Measurements from ENCODE around the gene STMP1.

STMP1 gene

DNA sequence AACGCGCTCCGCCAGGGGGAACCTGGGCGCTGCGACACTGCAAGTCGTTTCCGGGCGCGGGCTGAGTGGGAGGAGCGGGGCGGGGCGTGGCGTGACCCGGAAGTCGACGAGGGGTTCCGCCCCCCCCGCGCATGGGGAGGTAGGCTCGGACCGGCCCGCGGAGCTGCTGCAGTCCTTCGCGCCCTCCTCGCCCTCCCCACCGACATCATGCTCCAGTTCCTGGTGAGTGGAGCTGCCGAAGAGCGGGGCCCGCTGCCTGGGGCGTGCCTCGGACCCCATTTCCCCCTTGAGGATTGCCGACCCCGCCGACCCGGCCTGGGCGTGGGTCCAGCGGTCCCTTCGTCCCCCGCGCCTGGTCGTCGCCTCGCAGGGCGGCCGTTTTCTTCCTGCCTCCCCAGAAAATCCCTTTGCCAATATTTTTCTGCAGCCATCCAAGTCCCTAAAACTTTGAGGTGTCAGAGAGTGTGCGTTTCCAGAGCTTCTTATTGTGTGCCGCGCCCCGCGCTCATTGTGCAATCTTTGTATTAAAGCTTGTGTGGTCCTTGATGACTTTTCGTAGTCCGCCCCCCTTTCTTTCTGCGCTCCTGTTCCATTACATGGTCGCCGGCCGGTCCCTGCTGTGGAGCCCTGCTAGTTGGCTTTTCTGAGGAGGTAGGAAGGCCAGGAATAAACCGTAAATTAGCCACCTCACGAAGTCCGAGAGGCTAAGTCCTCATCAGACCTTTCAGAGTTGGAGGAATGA lies at the start of gene STMP1:
STMP1 (plus strand) TSS at position 142 of the 742 bp plus-strand sequence.
- DNase-seq (ENCODE audit: low spot score): peak; percentile 95
- in situ Hi-C loops (cut with MboI; ENCODE audit: low pct_unique_long_range_greater_than_20kb, low sequenced_read_pairs, unreplicated experiment): no loop called here
- TF ChIP-seq, protein P1, sequence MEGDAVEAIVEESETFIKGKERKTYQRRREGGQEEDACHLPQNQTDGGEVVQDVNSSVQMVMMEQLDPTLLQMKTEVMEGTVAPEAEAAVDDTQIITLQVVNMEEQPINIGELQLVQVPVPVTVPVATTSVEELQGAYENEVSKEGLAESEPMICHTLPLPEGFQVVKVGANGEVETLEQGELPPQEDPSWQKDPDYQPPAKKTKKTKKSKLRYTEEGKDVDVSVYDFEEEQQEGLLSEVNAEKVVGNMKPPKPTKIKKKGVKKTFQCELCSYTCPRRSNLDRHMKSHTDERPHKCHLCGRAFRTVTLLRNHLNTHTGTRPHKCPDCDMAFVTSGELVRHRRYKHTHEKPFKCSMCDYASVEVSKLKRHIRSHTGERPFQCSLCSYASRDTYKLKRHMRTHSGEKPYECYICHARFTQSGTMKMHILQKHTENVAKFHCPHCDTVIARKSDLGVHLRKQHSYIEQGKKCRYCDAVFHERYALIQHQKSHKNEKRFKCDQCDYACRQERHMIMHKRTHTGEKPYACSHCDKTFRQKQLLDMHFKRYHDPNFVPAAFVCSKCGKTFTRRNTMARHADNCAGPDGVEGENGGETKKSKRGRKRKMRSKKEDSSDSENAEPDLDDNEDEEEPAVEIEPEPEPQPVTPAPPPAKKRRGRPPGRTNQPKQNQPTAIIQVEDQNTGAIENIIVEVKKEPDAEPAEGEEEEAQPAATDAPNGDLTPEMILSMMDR (IDR thresholded peaks at IDR 0.05; ENCODE audit: extremely low read depth, insufficient read depth, missing control alignments): peak; percentile 70

DNA sequence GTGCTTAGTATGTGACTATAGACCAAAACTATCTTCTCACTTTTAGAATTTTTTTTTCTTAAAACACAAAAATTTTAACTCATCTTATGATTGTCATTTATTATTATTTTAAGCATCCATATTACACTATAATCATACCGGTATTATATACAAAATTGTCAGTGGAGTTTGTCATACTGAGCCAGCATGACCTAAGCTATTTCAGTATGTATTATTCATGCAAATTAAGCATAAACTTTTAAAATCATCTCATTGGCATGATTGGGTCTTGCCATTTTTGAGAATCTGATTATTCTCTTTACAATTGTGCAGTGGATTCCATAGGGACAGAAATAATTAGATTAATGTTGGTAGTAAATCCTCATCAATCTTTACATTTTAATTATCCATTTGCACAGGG lies 46.2 kb upstream of the STMP1 start:
- TF ChIP-seq, protein P1 (IDR thresholded peaks at IDR 0.05; ENCODE audit: extremely low read depth, insufficient read depth, missing control alignments): no peak
- in situ Hi-C loops (cut with MboI; ENCODE audit: low pct_unique_long_range_greater_than_20kb, low sequenced_read_pairs, unreplicated experiment): loop anchor here (25.0 kb wide), 1 partner anchor 329 kb away; no protein-coding TSS in a partner anchor
- DNase-seq (ENCODE audit: low spot score): no peak

DNA sequence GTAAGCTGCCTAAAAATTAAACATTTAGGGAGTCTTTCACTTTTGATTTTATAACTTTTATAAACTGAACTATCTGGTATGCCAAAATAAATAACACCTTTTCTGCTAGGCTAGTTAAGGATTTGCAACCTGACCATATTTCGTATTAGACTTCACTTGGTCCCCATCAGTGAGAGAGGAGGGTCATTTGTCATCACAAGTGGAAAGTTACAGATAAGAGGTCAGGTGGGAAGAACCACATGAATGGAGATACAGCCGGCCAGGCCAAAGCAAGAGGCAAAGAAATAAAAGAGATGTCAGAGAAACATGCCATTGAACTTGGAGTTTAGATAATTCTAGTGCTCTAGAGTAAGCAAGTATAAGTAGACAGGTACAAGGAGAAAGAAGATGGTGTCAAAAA lies 44.5 kb upstream of the STMP1 start:
- TF ChIP-seq, protein P1 (IDR thresholded peaks at IDR 0.05; ENCODE audit: extremely low read depth, insufficient read depth, missing control alignments): no peak
- DNase-seq (ENCODE audit: low spot score): no peak
- in situ Hi-C loops (cut with MboI; ENCODE audit: low pct_unique_long_range_greater_than_20kb, low sequenced_read_pairs, unreplicated experiment): loop anchor here (25.0 kb wide), 1 partner anchor 330 kb away; no protein-coding TSS in a partner anchor

DNA sequence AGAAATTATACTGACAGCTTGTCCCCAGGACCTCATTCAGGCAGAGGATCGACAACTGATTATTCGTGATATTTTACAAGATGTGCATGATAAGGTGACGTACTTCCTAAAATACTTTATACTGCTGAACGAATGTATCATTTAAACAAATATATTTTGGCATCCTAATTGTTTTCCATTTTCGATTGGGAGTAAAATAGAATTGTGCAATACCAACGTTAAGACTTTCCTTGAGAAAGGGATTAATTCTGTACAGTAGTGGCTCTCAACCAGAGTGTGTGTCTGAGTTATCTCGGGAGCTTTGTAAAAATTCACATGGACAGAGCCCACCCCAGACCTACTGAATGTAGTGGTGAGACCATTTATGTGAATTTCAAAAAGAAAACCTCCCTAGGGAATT lies 43.8 kb upstream of the STMP1 start:
- DNase-seq (ENCODE audit: low spot score): no peak
- TF ChIP-seq, protein P1 (IDR thresholded peaks at IDR 0.05; ENCODE audit: extremely low read depth, insufficient read depth, missing control alignments): no peak
- in situ Hi-C loops (cut with MboI; ENCODE audit: low pct_unique_long_range_greater_than_20kb, low sequenced_read_pairs, unreplicated experiment): loop anchor here (25.0 kb wide), 1 partner anchor 331 kb away; no protein-coding TSS in a partner anchor

DNA sequence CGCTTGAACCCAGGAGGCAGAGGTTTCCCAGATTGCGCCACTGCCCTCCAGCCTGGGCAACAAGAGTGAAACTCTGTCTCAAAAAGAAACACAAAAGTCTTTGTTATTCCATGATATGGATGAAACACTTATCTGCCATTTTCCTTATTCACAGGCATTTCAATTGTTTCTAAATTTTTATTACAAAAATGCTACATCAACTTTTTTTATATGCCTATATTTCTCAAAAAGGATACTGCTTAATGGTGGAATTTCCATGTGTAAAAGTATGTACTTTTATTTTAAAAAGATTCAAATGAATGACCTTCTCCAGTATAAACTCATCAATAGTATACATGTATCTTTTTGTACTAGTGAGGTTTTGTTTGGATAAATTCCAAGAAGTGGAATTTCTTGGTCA lies 41.9 kb upstream of the STMP1 start:
- TF ChIP-seq, protein P1 (IDR thresholded peaks at IDR 0.05; ENCODE audit: extremely low read depth, insufficient read depth, missing control alignments): no peak
- no peak for DNase-seq (ENCODE audit: low spot score)
- in situ Hi-C loops (cut with MboI; ENCODE audit: low pct_unique_long_range_greater_than_20kb, low sequenced_read_pairs, unreplicated experiment): loop anchor here (25.0 kb wide), 1 partner anchor 333 kb away; no protein-coding TSS in a partner anchor

DNA sequence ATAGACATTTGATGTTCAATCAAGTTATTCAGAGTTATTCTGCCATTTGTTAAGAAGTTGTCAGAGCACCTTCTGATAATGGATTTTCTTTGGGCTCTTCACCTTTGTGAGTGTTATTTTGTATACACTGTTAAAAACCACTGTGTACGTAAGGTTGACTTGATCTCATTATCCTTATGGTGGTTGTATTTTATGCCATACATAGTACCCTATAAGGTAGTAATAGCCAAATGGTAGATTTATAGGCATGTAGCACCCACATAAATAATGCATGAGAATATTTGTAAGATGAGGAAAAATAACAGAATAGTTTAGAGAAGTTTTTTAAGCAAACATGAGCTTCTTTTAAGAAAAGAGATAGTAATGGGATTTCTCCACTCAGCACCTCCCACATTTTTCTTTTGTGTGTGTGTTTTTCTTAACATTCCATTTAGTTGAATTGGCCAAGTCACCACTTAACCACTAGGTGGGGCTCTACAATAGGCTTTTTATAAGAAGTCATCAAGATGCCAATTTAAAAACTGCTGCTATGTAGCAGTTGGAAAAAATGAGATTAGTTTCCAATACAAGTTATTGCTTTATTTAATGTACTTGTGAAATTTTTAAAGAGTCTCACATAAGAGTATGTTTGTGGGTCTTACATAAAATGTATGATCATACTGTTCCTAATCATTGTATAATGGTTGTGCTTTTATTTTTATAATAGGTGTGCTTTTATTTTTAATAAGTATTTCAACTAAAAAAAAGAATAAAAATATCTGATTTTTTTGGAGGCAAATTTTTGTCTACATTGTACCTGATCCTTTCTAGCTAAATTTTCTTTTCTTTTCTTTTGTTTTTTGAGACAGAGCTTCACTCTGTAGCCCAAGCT lies 41.1 kb upstream of the STMP1 start:
- TF ChIP-seq, protein P1 (IDR thresholded peaks at IDR 0.05; ENCODE audit: extremely low read depth, insufficient read depth, missing control alignments): peak; percentile 73
- DNase-seq (ENCODE audit: low spot score): peak; percentile 23
- in situ Hi-C loops (cut with MboI; ENCODE audit: low pct_unique_long_range_greater_than_20kb, low sequenced_read_pairs, unreplicated experiment): loop anchor here (25.0 kb wide), 1 partner anchor 334 kb away; no protein-coding TSS in a partner anchor
